Karpas-422 (cell line): Measurements from ENCODE around the gene SHISAL2B. TPM values are rescaled to one million over a fixed set of nuclear protein-coding genes. Genes with fewer than 3 reads are reported as not detected.
"Not testable (repeated sequence)": the region's sequence is repeated elsewhere in the genome, so short reads cannot be mapped to it uniquely, and the experiment has no call there.

ENCODE experiments used
- DNase-seq: peaks from one replicate; pipeline ENCODE4 v3.0.0-alpha.2; 2015
- H2AFZ ChIP-seq: fragments of 200-600 bp; sonication (generic); 2 replicates; pipeline ENCODE4 v1.6.1; 2014; ENCODE audit warnings: antibody characterized with exemption, low read length, mixed read lengths
- H3K27ac ChIP-seq: fragments of 200-600 bp; sonication (generic); 2 replicates; pipeline ENCODE4 v1.5.1; 2014; ENCODE audit warnings: mild to moderate bottlenecking, low read length, moderate library complexity
- H3K27me3 ChIP-seq: fragments of 200-600 bp; sonication (generic); 2 replicates; pipeline ENCODE4 v1.6.1; 2014; ENCODE audit warnings: low read length, mixed read lengths
- H3K36me3 ChIP-seq: fragments of 200-600 bp; sonication (generic); 2 replicates; pipeline ENCODE4 v1.6.1; 2014; ENCODE audit warnings: low read length, mixed read lengths; ENCODE audit not compliant: insufficient read depth
- H3K4me1 ChIP-seq: fragments of 200-600 bp; sonication (generic); 2 replicates; pipeline ENCODE4 v1.6.1; 2014; ENCODE audit warnings: mild to moderate bottlenecking, low read length, mixed read lengths
- H3K4me2 ChIP-seq: fragments of 200-600 bp; sonication (generic); 2 replicates; pipeline ENCODE4 v1.6.1; 2014; ENCODE audit warnings: low read length, low read depth, mild to moderate bottlenecking; ENCODE audit not compliant: poor library complexity, severe bottlenecking
- H3K4me3 ChIP-seq: fragments of 200-600 bp; sonication (generic); 2 replicates; pipeline ENCODE4 v1.5.1; 2014; ENCODE audit warnings: mild to moderate bottlenecking, antibody characterized with exemption, low read length, mixed read lengths
- H3K79me2 ChIP-seq: fragments of 200-600 bp; sonication (generic); 2 replicates; pipeline ENCODE4 v1.6.1; 2014; ENCODE audit warnings: mild to moderate bottlenecking, low read length, mixed read lengths
- H3K9ac ChIP-seq: fragments of 200-600 bp; sonication (generic); 2 replicates; pipeline ENCODE4 v1.6.0; 2014; ENCODE audit warnings: low read length
- H3K9me2 ChIP-seq: fragments of 200-600 bp; sonication (generic), shearing (Covaris generic); replicated peaks from 2 replicates; pipeline ENCODE4 v1.6.0; 2014; ENCODE audit warnings: mild to moderate bottlenecking, low read length, moderate library complexity; ENCODE audit not compliant: insufficient read depth
- H3K9me3 ChIP-seq: fragments of 300-700, 200-600 bp; sonication (generic); 2 replicates; pipeline ENCODE4 v1.6.1; 2014; ENCODE audit warnings: low read length, mixed read lengths
- H4K20me1 ChIP-seq: fragments of 200-600 bp; sonication (generic); 2 replicates; pipeline ENCODE4 v1.6.1; 2014; ENCODE audit warnings: mild to moderate bottlenecking, antibody characterized with exemption, low read length, low read depth; ENCODE audit not compliant: insufficient read depth
- total RNA-seq: library from RNA; depleted of rRNA; stranded (reverse); fragments of >200 nt; shearing (Covaris generic); gene quantifications from 2 replicates; pipeline ENCODE4 v1.2.3, GENCODE V29; 2014; ENCODE audit warnings: low replicate concordance

Gene SHISAL2B
- total RNA-seq, 1 experiment from 2014 or later, result not detected

DNA sequence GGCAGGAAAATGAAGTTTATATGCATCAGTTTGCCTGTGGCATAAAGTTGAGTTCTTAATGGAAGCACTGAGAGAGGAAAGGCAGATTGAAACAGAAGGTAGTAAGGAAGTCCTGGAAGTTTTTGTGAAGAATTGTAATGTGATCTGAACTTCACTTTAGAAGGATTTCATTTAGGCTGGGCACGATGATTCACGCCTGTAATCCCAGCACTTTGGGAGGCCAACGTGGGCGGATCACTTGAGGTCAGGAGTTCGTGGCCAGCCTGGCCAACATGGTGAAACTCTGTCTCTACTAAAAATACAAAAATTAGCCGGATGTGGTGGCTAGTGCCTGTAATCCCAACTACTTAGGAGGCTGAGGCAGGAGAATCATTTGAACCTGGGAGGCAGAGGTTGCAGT is 27.1 kb upstream of the SHISAL2B start:
- not testable (repeated sequence) for H3K27ac ChIP-seq, H3K4me2 ChIP-seq, H4K20me1 ChIP-seq, H3K4me1 ChIP-seq, H3K79me2 ChIP-seq, H3K4me3 ChIP-seq, H3K9me2 ChIP-seq, H3K9me3 ChIP-seq, DNase-seq, H3K27me3 ChIP-seq, H3K36me3 ChIP-seq, H2AFZ ChIP-seq, H3K9ac ChIP-seq

DNA sequence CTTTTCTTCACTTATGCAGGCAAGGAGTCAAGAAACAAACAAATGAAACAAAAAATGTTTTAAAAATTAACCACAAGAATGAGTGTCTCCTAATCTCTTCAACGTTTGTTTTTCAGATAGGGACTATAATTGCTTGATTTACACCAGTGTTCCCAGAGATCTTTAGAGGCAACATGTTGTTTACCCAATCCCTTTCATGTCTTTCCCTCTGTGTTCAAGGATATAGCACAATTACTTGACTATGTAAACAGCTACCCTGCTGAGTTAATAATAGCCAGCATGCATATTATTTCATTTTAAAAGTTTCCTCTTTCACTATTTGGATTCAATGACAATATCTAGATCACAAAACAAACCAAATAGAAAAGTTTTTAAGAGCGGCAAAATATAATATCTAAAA is 25.1 kb upstream of the SHISAL2B start:
- Histone ChIP-seq H3K27me3 (no peaks in the 10 kb centered on the region), H3K27ac (no peak overlapping the region), H3K4me1 (peaks cover 6% of the 10 kb centered on the region), H3K79me2 (no peaks in the 10 kb centered on the region), H3K4me2 (no peak overlapping the region), H3K9me3 (no peaks in the 10 kb centered on the region), H2AFZ (no peak overlapping the region), H3K4me3 (no peak overlapping the region), H4K20me1 (no peaks in the 10 kb centered on the region), H3K36me3 (no peaks in the 10 kb centered on the region), H3K9ac (no peak overlapping the region), H3K9me2 (no peaks in the 10 kb centered on the region)
- no peak for DNase-seq

DNA sequence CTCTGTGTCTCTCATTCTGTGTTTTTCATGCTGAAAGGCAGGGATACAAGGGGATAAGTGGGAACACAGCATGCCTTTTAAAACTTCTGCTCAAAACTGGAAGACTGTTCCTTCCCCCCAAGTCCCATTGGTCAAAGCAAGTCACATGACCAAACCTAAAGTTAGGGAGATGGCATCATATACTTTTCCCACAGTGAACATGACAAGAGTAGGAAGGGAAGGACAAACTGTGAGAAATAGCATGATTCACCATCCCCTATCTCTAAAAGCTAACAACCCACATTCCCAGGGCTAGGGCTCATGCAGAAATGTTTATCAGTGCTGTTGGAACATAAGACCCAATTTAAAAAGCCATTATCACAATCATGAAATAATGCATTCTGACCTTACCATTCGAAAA is 24.2 kb upstream of the SHISAL2B start:
- no peak overlapping the region for H3K4me2 ChIP-seq
- H3K4me3 ChIP-seq, result no peak overlapping the region
- H3K9me2 ChIP-seq, result no peaks in the 10 kb centered on the region
- no peaks in the 10 kb centered on the region for H3K9me3 ChIP-seq
- H3K9ac ChIP-seq, result no peak overlapping the region
- no peak overlapping the region for H2AFZ ChIP-seq
- DNase-seq, result no peak
- no peaks in the 10 kb centered on the region for H3K36me3 ChIP-seq
- H3K4me1 ChIP-seq, result peaks cover 6% of the 10 kb centered on the region
- no peak overlapping the region for H3K27ac ChIP-seq
- no peaks in the 10 kb centered on the region for H4K20me1 ChIP-seq
- H3K27me3 ChIP-seq, result no peaks in the 10 kb centered on the region
- no peaks in the 10 kb centered on the region for H3K79me2 ChIP-seq

DNA sequence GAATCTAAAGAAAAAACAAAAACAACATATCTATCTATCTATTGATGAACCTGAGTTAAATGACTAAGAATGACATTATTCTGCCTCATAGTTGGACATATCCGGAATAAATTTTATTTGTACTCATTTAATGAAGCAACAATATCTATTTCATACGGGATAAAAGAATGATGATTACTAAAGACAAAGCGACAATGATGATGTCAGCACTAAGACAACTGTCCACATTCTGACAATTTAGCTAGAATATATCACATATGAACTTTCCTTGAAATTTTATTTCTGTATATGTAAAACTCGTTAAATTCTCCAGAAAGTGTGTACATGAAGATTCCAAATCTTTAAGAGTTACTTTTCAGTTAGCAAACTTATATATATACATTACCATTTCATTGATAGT is 23.2 kb upstream of the SHISAL2B start:
- Histone ChIP-seq H3K36me3 (no peaks in the 10 kb centered on the region), H3K27me3 (no peaks in the 10 kb centered on the region), H3K27ac (no peak overlapping the region), H3K9ac (no peak overlapping the region), H3K9me2 (no peaks in the 10 kb centered on the region), H3K4me1 (peaks cover 6% of the 10 kb centered on the region), H4K20me1 (no peaks in the 10 kb centered on the region), H3K79me2 (no peaks in the 10 kb centered on the region), H3K9me3 (no peaks in the 10 kb centered on the region), H3K4me3 (no peak overlapping the region), H2AFZ (no peak overlapping the region), H3K4me2 (no peak overlapping the region)
- no peak for DNase-seq

DNA sequence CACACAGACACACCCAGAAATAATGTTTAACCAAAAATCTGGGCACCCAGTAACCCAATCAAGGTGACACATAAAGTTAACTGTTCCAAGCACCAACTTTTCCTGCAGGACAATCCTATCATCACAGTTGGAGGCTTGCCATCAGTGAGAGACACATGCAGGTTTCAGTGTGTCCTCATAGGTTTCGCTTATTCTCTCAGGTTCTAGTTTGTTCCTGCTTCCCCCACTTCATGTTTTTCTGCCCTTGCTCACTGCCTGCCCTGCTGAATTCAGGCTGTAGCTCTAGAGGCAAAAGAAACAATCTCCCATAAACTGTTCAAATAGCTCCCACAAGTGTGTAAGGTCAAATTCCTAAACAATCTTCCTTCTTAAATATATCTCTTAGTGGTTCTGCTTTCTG is 20.0 kb upstream of the SHISAL2B start:
- Histone ChIP-seq H3K4me1 (peaks cover 6% of the 10 kb centered on the region), H3K4me3 (no peak overlapping the region), H3K36me3 (no peaks in the 10 kb centered on the region), H3K9me3 (no peaks in the 10 kb centered on the region), H3K27me3 (no peaks in the 10 kb centered on the region), H3K79me2 (no peaks in the 10 kb centered on the region), H3K4me2 (no peak overlapping the region), H3K9me2 (no peaks in the 10 kb centered on the region), H3K9ac (no peak overlapping the region), H2AFZ (no peak overlapping the region), H3K27ac (no peak overlapping the region), H4K20me1 (no peaks in the 10 kb centered on the region)
- DNase-seq, result no peak

DNA sequence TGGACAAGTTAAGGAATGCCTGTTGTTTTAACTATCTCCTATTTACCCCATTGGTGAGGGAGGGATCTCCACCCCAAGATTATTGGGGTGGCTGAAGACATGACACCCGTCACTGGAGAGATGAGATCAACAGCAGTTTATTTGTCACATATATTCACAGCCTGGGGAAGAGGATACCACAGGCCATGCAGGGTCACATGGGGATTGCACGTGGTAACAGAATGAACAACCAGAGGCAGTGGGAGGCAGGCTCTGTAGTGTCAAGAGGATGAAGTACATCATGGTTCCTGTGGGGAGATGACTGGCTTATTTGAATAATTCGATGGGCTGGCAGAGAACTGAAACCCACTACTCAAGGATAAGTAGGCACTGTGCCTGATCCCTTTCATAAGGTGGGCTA is 18.6 kb upstream of the SHISAL2B start:
- Histone ChIP-seq H3K4me3 (no peak overlapping the region), H3K4me2 (no peak overlapping the region), H3K9ac (no peak overlapping the region), H3K27me3 (no peaks in the 10 kb centered on the region), H3K9me3 (no peaks in the 10 kb centered on the region), H3K4me1 (peaks cover 6% of the 10 kb centered on the region), H3K36me3 (no peaks in the 10 kb centered on the region), H3K79me2 (no peaks in the 10 kb centered on the region), H3K27ac (no peak overlapping the region), H2AFZ (no peak overlapping the region), H4K20me1 (no peaks in the 10 kb centered on the region), H3K9me2 (no peaks in the 10 kb centered on the region)
- no peak for DNase-seq

DNA sequence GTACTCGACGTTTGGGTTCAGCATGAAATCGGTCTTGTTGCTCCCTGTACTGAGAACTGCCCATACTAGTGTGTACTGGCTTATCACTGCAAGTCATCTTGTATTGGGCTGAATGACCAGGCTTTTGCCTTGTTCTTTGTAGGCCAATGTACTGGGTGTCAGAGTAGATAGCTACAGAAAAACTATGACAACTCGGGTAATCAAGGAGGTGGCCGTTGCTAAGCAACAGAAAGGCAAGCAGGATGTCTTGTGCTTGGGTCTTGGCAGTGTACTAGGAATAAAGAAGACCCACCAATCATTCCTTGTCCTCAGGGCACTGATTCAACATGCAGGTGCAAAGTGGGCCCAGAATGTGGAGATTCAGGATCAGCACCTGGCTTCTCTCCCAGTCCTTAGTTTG is 11.9 kb upstream of the SHISAL2B start:
- Histone ChIP-seq H3K36me3 (no peaks in the 10 kb centered on the region), H3K27ac (no peak overlapping the region), H3K9me2 (no peaks in the 10 kb centered on the region), H3K4me3 (no peak overlapping the region), H3K79me2 (no peaks in the 10 kb centered on the region), H2AFZ (no peak overlapping the region), H3K9ac (no peak overlapping the region), H4K20me1 (no peaks in the 10 kb centered on the region), H3K4me2 (no peak overlapping the region), H3K27me3 (no peaks in the 10 kb centered on the region), H3K4me1 (no peaks in the 10 kb centered on the region), H3K9me3 (no peaks in the 10 kb centered on the region)
- no peak for DNase-seq

DNA sequence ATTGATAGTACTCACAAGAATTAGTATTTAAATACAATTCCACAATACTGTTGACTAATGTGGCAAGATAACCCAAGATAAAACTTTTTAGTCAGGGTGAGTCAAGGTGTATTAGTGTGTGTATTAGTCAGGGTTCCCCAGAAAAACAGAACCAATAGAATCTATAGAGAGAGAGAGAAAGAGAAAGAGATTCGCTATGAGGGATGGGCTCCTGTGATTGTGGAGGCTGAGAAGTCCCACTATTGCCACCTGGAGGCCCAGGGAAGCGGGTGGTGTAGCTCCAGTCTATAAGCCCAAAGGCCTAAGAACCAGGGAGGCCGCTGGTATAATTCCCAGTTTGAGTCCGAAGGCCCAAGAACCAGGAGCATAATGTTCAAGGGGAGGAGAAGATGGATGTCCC is 10.0 kb upstream of the SHISAL2B start:
- no peaks in the 10 kb centered on the region for H3K27me3 ChIP-seq
- no peaks in the 10 kb centered on the region for H3K79me2 ChIP-seq
- H3K4me1 ChIP-seq, result no peaks in the 10 kb centered on the region
- no peaks in the 10 kb centered on the region for H3K9me3 ChIP-seq
- H3K27ac ChIP-seq, result no peak overlapping the region
- no peak overlapping the region for H3K4me3 ChIP-seq
- no peak overlapping the region for H3K9ac ChIP-seq
- H2AFZ ChIP-seq, result no peak overlapping the region
- DNase-seq, result no peak
- no peaks in the 10 kb centered on the region for H4K20me1 ChIP-seq
- H3K4me2 ChIP-seq, result no peak overlapping the region
- no peaks in the 10 kb centered on the region for H3K36me3 ChIP-seq
- H3K9me2 ChIP-seq, result no peaks in the 10 kb centered on the region

DNA sequence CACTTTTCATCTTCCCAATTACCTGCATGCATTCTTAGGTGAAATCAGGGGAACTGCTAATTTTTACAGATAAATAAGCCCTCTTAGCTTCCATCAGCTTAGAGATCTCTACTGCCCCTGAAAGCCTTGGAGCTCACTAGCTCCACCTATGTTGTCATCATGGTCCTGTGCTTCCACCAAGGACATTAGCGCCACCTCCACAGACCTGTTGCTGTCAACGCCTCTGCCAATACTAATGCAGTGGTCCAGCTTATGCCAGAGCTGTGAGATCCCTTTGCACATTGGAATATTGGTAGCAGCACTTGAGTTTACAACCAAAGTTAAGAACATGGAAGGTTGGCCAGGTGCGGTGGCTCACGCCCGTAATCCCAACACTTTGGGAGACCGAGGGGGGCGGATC is 7.7 kb upstream of the SHISAL2B start:
- no peaks in the 10 kb centered on the region for H3K9me3 ChIP-seq
- no peak overlapping the region for H2AFZ ChIP-seq
- H3K4me2 ChIP-seq, result no peak overlapping the region
- no peak overlapping the region for H3K4me3 ChIP-seq
- peak; percentile 67 for DNase-seq
- no peak overlapping the region for H3K9ac ChIP-seq
- no peak overlapping the region for H3K27ac ChIP-seq
- H4K20me1 ChIP-seq, result no peaks in the 10 kb centered on the region
- H3K79me2 ChIP-seq, result no peaks in the 10 kb centered on the region
- no peaks in the 10 kb centered on the region for H3K4me1 ChIP-seq
- no peaks in the 10 kb centered on the region for H3K27me3 ChIP-seq
- no peaks in the 10 kb centered on the region for H3K9me2 ChIP-seq
- H3K36me3 ChIP-seq, result no peaks in the 10 kb centered on the region
